Mononuclear cell (primary cell): ENCODE data around the gene RNF152. TPM values are rescaled to one million over a fixed set of nuclear protein-coding genes. Genes with fewer than 3 reads are reported as not detected.
A peak's percentile ranks its signal among the peaks of the same experiment; 100 is the strongest.

Source experiments
- H3K27me3 ChIP-seq: 2 replicates; pipeline ENCODE4 v1.6.0; 2011; ENCODE audit warnings: low read length, control low read depth; ENCODE audit not compliant: insufficient read depth
- H3K4me1 ChIP-seq: 2 replicates; pipeline ENCODE4 v1.5.1; 2011; ENCODE audit warnings: mild to moderate bottlenecking, low read length, control low read depth; ENCODE audit not compliant: insufficient read depth
- H3K4me3 ChIP-seq: 2 replicates; pipeline ENCODE4 v1.5.1; 2011; ENCODE audit warnings: mild to moderate bottlenecking, low read length, moderate library complexity
- H3K9me3 ChIP-seq: 2 replicates; pipeline ENCODE4 v1.5.1; 2011; ENCODE audit warnings: low read depth, mild to moderate bottlenecking, control low read depth, low read length
- total RNA-seq: library from RNA; depleted of rRNA; stranded (reverse); fragments of >200 nt; gene quantifications from one replicate; pipeline ENCODE4 v1.2.3, GENCODE V29; 2012

RNF152 gene
- 0.73 TPM for total RNA-seq

GRCh38 chr18:61892683-61893308 lies at the start of gene RNF152:
Gene RNF152, minus strand, starts transcription at chr18:61893007. Its CDS starts 76,544 bp downstream, at chr18:61816463.
- H3K4me1 ChIP-seq: peaks cover 17% of the 10 kb centered on the region
- H3K9me3 ChIP-seq: no peaks in the 10 kb centered on the region
- H3K27me3 ChIP-seq: peaks cover 68% of the 10 kb centered on the region
- H3K4me3 ChIP-seq: peak within 1 kb of the TSS; percentile 42

GRCh38 chr18:61941948-61942471 lies 49.2 kb upstream of the RNF152 start:
- H3K4me3 ChIP-seq: no peak overlapping the region
- H3K27me3 ChIP-seq: peaks cover 7% of the 10 kb centered on the region
- no peaks in the 10 kb centered on the region for H3K4me1 ChIP-seq
- H3K9me3 ChIP-seq: no peaks in the 10 kb centered on the region

- no peaks in the 10 kb centered on the region for H3K27me3 ChIP-seq
- H3K4me1 ChIP-seq: peaks cover 7% of the 10 kb centered on the region
- H3K4me3 ChIP-seq: no peak overlapping the region
- H3K9me3 ChIP-seq: no peaks in the 10 kb centered on the region
Measured at GRCh38 chr18:61939046-61939674, 46.4 kb upstream of the RNF152 start.

GRCh38 chr18:61935362-61935761 lies 42.6 kb upstream of the RNF152 start:
- no peaks in the 10 kb centered on the region for H3K9me3 ChIP-seq
- peaks cover 7% of the 10 kb centered on the region for H3K4me1 ChIP-seq
- H3K4me3 ChIP-seq: no peak overlapping the region
- H3K27me3 ChIP-seq: no peaks in the 10 kb centered on the region

- Histone ChIP-seq H3K27me3 (no peaks in the 10 kb centered on the region), H3K4me1 (peaks cover 7% of the 10 kb centered on the region), H3K9me3 (no peaks in the 10 kb centered on the region), H3K4me3 (no peak overlapping the region)
Measured at GRCh38 chr18:61931654-61932379, 39.0 kb upstream of the RNF152 start.

GRCh38 chr18:61929881-61930640 lies 37.3 kb upstream of the RNF152 start:
- peaks cover under 1% of the 10 kb centered on the region for H3K4me1 ChIP-seq
- H3K9me3 ChIP-seq: no peaks in the 10 kb centered on the region
- H3K4me3 ChIP-seq: no peak overlapping the region
- no peaks in the 10 kb centered on the region for H3K27me3 ChIP-seq

- H3K27me3 ChIP-seq: no peaks in the 10 kb centered on the region
Measured at GRCh38 chr18:61926532-61926931, 33.7 kb upstream of the RNF152 start.

GRCh38 chr18:61924550-61924949 lies 31.7 kb upstream of the RNF152 start:
- Histone ChIP-seq H3K27me3 (peaks cover 2% of the 10 kb centered on the region), H3K4me1 (no peaks in the 10 kb centered on the region), H3K4me3 (no peak overlapping the region), H3K9me3 (no peaks in the 10 kb centered on the region)

More at GRCh38 chr18:61926532-61926931, 33.7 kb upstream of the RNF152 start:
- H3K4me3 ChIP-seq: no peak overlapping the region
- H3K9me3 ChIP-seq: no peaks in the 10 kb centered on the region
- no peaks in the 10 kb centered on the region for H3K4me1 ChIP-seq

GRCh38 chr18:61922435-61922834 lies 29.6 kb upstream of the RNF152 start:
- Histone ChIP-seq H3K27me3 (peaks cover 9% of the 10 kb centered on the region), H3K4me1 (no peaks in the 10 kb centered on the region), H3K4me3 (no peak overlapping the region), H3K9me3 (no peaks in the 10 kb centered on the region)

GRCh38 chr18:61921621-61922235 lies 28.9 kb upstream of the RNF152 start:
- no peak overlapping the region for H3K4me3 ChIP-seq
- H3K9me3 ChIP-seq: no peaks in the 10 kb centered on the region

GRCh38 chr18:61917818-61918217 lies 25.0 kb upstream of the RNF152 start:
- no peaks in the 10 kb centered on the region for H3K4me1 ChIP-seq
- H3K9me3 ChIP-seq: no peaks in the 10 kb centered on the region
- peaks cover 9% of the 10 kb centered on the region for H3K27me3 ChIP-seq
- H3K4me3 ChIP-seq: no peak overlapping the region

More at GRCh38 chr18:61921621-61922235, 28.9 kb upstream of the RNF152 start:
- Histone ChIP-seq H3K27me3 (peaks cover 9% of the 10 kb centered on the region), H3K4me1 (no peaks in the 10 kb centered on the region)

- no peaks in the 10 kb centered on the region for H3K9me3 ChIP-seq
- no peak overlapping the region for H3K4me3 ChIP-seq
- H3K27me3 ChIP-seq: no peaks in the 10 kb centered on the region
- H3K4me1 ChIP-seq: no peaks in the 10 kb centered on the region
Measured at GRCh38 chr18:61912476-61912875, 19.7 kb upstream of the RNF152 start.

- Histone ChIP-seq H3K9me3 (no peaks in the 10 kb centered on the region), H3K4me3 (no peak overlapping the region), H3K27me3 (no peaks in the 10 kb centered on the region), H3K4me1 (no peaks in the 10 kb centered on the region)
Measured at GRCh38 chr18:61910101-61910500, 17.3 kb upstream of the RNF152 start.

- no peak overlapping the region for H3K4me3 ChIP-seq
- no peaks in the 10 kb centered on the region for H3K9me3 ChIP-seq
- no peaks in the 10 kb centered on the region for H3K4me1 ChIP-seq
- no peaks in the 10 kb centered on the region for H3K27me3 ChIP-seq
Measured at GRCh38 chr18:61908661-61909060, 15.9 kb upstream of the RNF152 start.
